Stomach (tissue), 4 donors: ENCODE results near the gene FGGY.

Experiments used
- EP300 ChIP-seq: sonication (generic); formaldehyde crosslinking; IDR thresholded peaks from one replicate; pipeline ENCODE4 v1.6.1; 2017; ENCODE audit warnings: antibody characterized with exemption
- POLR2A ChIP-seq, 4 donors: fragments of 450-650 bp; IDR thresholded peaks; one replicate each; pipeline ENCODE4 v1.6.1; 2016; ENCODE audit warnings: antibody characterized with exemption in 4 of 4, control low read depth in 2 of 4, mild to moderate bottlenecking in 1 of 4, moderate library complexity in 1 of 4
- TF ChIP-seq, protein P1 (sequence below), 7 experiments: fragments of 450-650 bp in 4 of 7; fragments of 200-600 bp in 3 of 7; sonication (generic) in 3 of 7; IDR thresholded peaks; one replicate each; pipeline ENCODE4 v1.5.1; 2016 to 2019; ENCODE audit warnings: antibody characterized with exemption in 7 of 7, control low read depth in 2 of 7, mild to moderate bottlenecking in 1 of 7

DNA sequence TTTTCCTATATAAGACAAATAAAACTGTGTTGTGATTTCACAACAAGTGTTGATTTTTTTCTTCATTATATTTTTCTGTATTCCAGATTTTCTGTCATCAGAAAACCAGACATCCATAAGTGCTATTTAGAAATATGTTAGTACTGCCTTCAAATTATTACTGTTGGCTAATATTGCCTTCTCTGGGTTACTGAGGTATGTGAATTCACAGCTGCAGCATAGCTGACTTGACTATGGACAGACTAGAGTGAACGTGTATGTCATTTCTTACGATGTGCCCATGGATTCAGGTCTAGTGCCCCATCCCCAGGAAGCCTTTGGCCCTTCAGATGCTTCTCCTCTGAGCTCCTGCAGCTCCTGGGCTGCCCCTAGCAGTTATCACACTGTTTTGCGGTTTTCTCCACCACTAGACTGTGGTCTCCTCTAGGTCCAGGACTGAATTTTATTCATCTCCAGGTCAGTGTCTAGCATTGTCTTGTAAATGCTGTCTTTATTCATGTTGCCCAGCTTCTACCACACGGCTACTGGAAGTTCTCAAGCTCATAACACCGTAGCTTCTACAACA is 118.5 kb downstream of the FGGY start:
- no peak for TF ChIP-seq POLR2A (IDR thresholded peaks at IDR 0.05)
- no peak for TF ChIP-seq EP300
- TF ChIP-seq, protein P1, sequence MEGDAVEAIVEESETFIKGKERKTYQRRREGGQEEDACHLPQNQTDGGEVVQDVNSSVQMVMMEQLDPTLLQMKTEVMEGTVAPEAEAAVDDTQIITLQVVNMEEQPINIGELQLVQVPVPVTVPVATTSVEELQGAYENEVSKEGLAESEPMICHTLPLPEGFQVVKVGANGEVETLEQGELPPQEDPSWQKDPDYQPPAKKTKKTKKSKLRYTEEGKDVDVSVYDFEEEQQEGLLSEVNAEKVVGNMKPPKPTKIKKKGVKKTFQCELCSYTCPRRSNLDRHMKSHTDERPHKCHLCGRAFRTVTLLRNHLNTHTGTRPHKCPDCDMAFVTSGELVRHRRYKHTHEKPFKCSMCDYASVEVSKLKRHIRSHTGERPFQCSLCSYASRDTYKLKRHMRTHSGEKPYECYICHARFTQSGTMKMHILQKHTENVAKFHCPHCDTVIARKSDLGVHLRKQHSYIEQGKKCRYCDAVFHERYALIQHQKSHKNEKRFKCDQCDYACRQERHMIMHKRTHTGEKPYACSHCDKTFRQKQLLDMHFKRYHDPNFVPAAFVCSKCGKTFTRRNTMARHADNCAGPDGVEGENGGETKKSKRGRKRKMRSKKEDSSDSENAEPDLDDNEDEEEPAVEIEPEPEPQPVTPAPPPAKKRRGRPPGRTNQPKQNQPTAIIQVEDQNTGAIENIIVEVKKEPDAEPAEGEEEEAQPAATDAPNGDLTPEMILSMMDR (IDR thresholded peaks at IDR 0.05) = no peak
